ENCODE measurements around the gene ABCB8. TPM values are rescaled to one million over a fixed set of nuclear protein-coding genes. Genes with fewer than 3 reads are reported as not detected.

Gene ABCB8
- total and polyA plus RNA-seq, 2 donors (not counting 3 experiments of a cell fraction or from before 2014, with no cell fraction given) = 38.0 to 46.3 TPM

DNA sequence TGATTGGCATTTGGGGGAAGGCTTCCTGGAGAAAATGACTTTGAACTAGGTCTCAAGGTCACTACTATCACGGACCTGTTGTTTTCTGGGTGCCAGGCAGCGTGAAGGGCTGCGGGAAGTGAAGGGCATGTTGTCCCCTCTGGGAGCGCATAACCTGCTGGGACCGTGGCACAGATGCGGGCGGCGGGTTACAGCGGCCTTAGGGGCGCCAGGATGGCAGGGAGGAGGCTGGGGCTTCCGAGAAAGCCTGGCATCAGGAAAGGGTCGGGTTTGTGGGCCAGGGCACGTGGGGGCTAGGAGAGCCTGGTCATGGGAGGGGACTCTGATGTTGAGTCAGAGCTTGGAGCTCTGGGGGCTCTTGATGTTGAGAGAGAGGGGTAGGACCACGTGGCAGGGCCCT lies 37.3 kb downstream of the ABCB8 start:
- POLR2A ChIA-PET = no interaction called here
- CTCF ChIA-PET = no interaction called here
- Histone ChIP-seq H3K9me3 (replicated peaks; ENCODE audit: control insufficient read depth, insufficient read depth, low read length) (no peaks in the 10 kb centered on the region), H3K9ac (replicated peaks; ENCODE audit: extremely low read depth, insufficient read depth, low read length) (no peak overlapping the region), H3K4me3 (replicated peaks in 1 of 3; ENCODE audit: insufficient read depth in 1 of 3, low read depth in 1 of 3, low read length in 3 of 3) (no peak overlapping the region), H3K27ac (ENCODE audit: insufficient read depth, low read depth, low read length) (no peak overlapping the region), H3K27me3 (ENCODE audit: control insufficient read depth in 2 of 2, insufficient read depth in 2 of 2, low read length in 2 of 2) (no peaks in the 10 kb centered on the region), H2AFZ (ENCODE audit: low read depth, low read length) (no peak overlapping the region), H3K36me3 (ENCODE audit: control insufficient read depth in 2 of 2, extremely low read depth in 1 of 2, insufficient read depth in 2 of 2, low read length in 2 of 2) (peaks cover 18 to 54% of the 10 kb centered on the region in 2 experiments), H3K79me2 (ENCODE audit: control insufficient read depth, insufficient read depth, low read length) (peaks cover 25% of the 10 kb centered on the region), H3K4me2 (ENCODE audit: insufficient read depth, low read length) (no peak overlapping the region), H3K9me1 (replicated peaks; ENCODE audit: control insufficient read depth, extremely low read depth, insufficient read depth, low read length) (no peaks in the 10 kb centered on the region), H3K4me1 (ENCODE audit: control insufficient read depth, extremely low read depth, insufficient read depth, low read length) (peaks cover 9% of the 10 kb centered on the region), H4K20me1 (replicated peaks; ENCODE audit: control insufficient read depth, extremely low read depth, insufficient read depth, low read length) (no peaks in the 10 kb centered on the region)
- intact Hi-C loops (cut with micrococcal nuclease) = no loop called here
- TF ChIP-seq POLR2AphosphoS5 (IDR thresholded peaks at IDR 0.05; ENCODE audit: insufficient read depth, low read depth, low read length) = no peak
- no peak for TF ChIP-seq POLR2A (IDR thresholded peaks at IDR 0.05; ENCODE audit: low read depth, low read length)
- TF ChIP-seq CTCF (IDR thresholded peaks at IDR 0.05; ENCODE audit: extremely low read depth in 1 of 2, insufficient read depth in 1 of 2, low read depth in 1 of 2, low read length in 2 of 2) = no peak
- no peak for TF ChIP-seq JUN (IDR thresholded peaks at IDR 0.05; ENCODE audit: borderline replicate concordance, insufficient read depth, insufficient read length, low read depth)
- TF ChIP-seq EZH2 (IDR thresholded peaks at IDR 0.05; ENCODE audit: borderline replicate concordance, low read depth, low read length, severe bottlenecking) = no peak
- TF ChIP-seq MYC (IDR thresholded peaks at IDR 0.05; ENCODE audit: low read depth, low read length) = no peak
- TF ChIP-seq GATA2 (IDR thresholded peaks at IDR 0.05; ENCODE audit: insufficient read depth, insufficient read length, low read depth, low read length) = no peak
- TF ChIP-seq FOS (IDR thresholded peaks at IDR 0.05; ENCODE audit: borderline replicate concordance, insufficient read depth, low read length) = no peak
- TF ChIP-seq, protein P1, sequence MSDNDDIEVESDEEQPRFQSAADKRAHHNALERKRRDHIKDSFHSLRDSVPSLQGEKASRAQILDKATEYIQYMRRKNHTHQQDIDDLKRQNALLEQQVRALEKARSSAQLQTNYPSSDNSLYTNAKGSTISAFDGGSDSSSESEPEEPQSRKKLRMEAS (IDR thresholded peaks at IDR 0.05; ENCODE audit: insufficient read depth, insufficient read length) = no peak
- no TSS peak for BruUV-seq (replicated peaks)
- FAIRE-seq (no peak), DNase-seq (ENCODE audit: low read depth, low spot score) (no peak)
- dilution Hi-C loops (cut with MboI; ENCODE audit: extremely low pct_ligation_motif_present, low sequenced_read_pairs) = no loop called here

Data from endothelial cell of umbilical vein (primary cell).